H1 (cell line): ENCODE results near the gene ADCY1. TPM values are rescaled to one million over a fixed set of nuclear protein-coding genes. Genes with fewer than 3 reads are reported as not detected.

Experiments
- CTCF ChIA-PET: fragments of 300-600 bp; sonication (Branson Sonifier 250); formaldehyde crosslinking; loops from one replicate; lab custom pipeline; 2021; ENCODE audit not compliant: partially characterized antibody; lab: Charles Lee
- POLR2A ChIA-PET: fragments of 300-600 bp; sonication (Branson Sonifier 250); formaldehyde crosslinking; loops from one replicate; lab custom pipeline; 2021; ENCODE audit warnings: inconsistent platforms; ENCODE audit not compliant: partially characterized antibody; lab: Charles Lee
- DNase-seq, 2 experiments: peaks; one replicate each; pipeline versions ENCODE4 v3.0.0 to v3.0.0-alpha.2; 2010 to 2022; ENCODE audit warnings: low spot score in 2 of 2, low read depth in 1 of 2, mixed read lengths in 1 of 2
- FAIRE-seq: peaks from 2 replicates; lab custom pipeline; 2011; peaks lifted over from hg19 to GRCh38; lab: Jason Lieb, UNC
- H2AFZ ChIP-seq: 2 replicates; pipeline ENCODE4 v1.8.1; 2012; ENCODE audit warnings: low read length, inconsistent platforms
- H2AK5ac ChIP-seq: 2 replicates; pipeline ENCODE4 v1.6.1; 2013; ENCODE audit warnings: low read depth, low read length
- H2BK120ac ChIP-seq: replicated peaks from 2 replicates; pipeline ENCODE3; 2013; ENCODE audit warnings: low read depth, low read length, inconsistent platforms
- H2BK12ac ChIP-seq: 2 replicates; pipeline ENCODE4 v1.6.1; 2013; ENCODE audit warnings: low read depth, low read length
- H2BK15ac ChIP-seq: 2 replicates; pipeline ENCODE4 v1.6.1; 2013; ENCODE audit warnings: low read length
- H2BK20ac ChIP-seq: 2 replicates; pipeline ENCODE4 v1.6.1; 2013; ENCODE audit warnings: low read length
- H2BK5ac ChIP-seq: 2 replicates; pipeline ENCODE4 v1.6.1; 2013; ENCODE audit warnings: low read depth, low read length
- H3K14ac ChIP-seq: 2 replicates; pipeline ENCODE4 v1.6.1; 2013; ENCODE audit warnings: inconsistent platforms; ENCODE audit not compliant: insufficient read length
- H3K18ac ChIP-seq: 2 replicates; pipeline ENCODE4 v1.6.1; 2013; ENCODE audit warnings: low read length; ENCODE audit errors: extremely low read depth
- H3K23ac ChIP-seq: 2 replicates; pipeline ENCODE4 v1.6.1; 2013; ENCODE audit warnings: inconsistent platforms; ENCODE audit not compliant: insufficient read length
- H3K23me2 ChIP-seq: 2 replicates; pipeline ENCODE4 v1.6.1; 2013; ENCODE audit warnings: low read depth, low read length
- H3K27ac ChIP-seq: 2 replicates; pipeline ENCODE4 v1.6.1; 2011; ENCODE audit warnings: low read depth, low read length, inconsistent platforms
- H3K27me3 ChIP-seq, 4 experiments: replicated peaks in 1 of 4; 1 replicate in 1 of 4; 2 replicates in 3 of 4; pipeline versions ENCODE4 v1.6.1 to v1.8.1; 2011 to 2013; ENCODE audit warnings: low read length in 3 of 4, mild to moderate bottlenecking in 3 of 4, inconsistent platforms in 2 of 4, mixed read lengths in 2 of 4, moderate library complexity in 1 of 4; ENCODE audit not compliant: control insufficient read depth in 3 of 4, insufficient read depth in 3 of 4; ENCODE audit errors: extremely low read depth in 1 of 4
- H3K36me3 ChIP-seq, 4 experiments: 2 replicates each; pipeline versions ENCODE4 v1.6.1 to v1.8.1; 2011 to 2013; ENCODE audit warnings: mild to moderate bottlenecking in 4 of 4, low read length in 3 of 4, moderate library complexity in 2 of 4, control low read depth in 1 of 4, inconsistent platforms in 1 of 4; ENCODE audit not compliant: insufficient read depth in 4 of 4, control insufficient read depth in 2 of 4
- H3K4ac ChIP-seq: replicated peaks from 2 replicates; pipeline ENCODE3; 2013; ENCODE audit warnings: low read length, low read depth, mixed read lengths, inconsistent platforms; ENCODE audit not compliant: insufficient read length
- H3K4me1 ChIP-seq, 4 experiments: replicated peaks in 1 of 4; 1 replicate in 1 of 4; 2 replicates in 3 of 4; pipeline versions ENCODE4 v1.6.1 to v1.8.1; 2011 to 2013; ENCODE audit warnings: low read length in 3 of 4, inconsistent platforms in 2 of 4, mixed read lengths in 1 of 4; ENCODE audit not compliant: insufficient read depth in 4 of 4, control insufficient read depth in 3 of 4
- H3K4me2 ChIP-seq, 2 experiments: 2 replicates each; pipeline versions ENCODE4 v1.6.1 to v1.8.1; 2011 to 2013; ENCODE audit warnings: low read depth in 2 of 2, low read length in 2 of 2, control low read depth in 1 of 2, inconsistent platforms in 1 of 2, mild to moderate bottlenecking in 1 of 2; ENCODE audit not compliant: insufficient read depth in 1 of 2
- H3K4me3 ChIP-seq, 4 experiments: fragments of 200-600, 300-600 bp in 1 of 4; sonication (generic), shearing (Covaris generic), sonication (Bioruptor Twin) in 1 of 4; 2 replicates each; pipeline versions ENCODE4 v1.5.1 to v1.8.1; 2011 to 2016; ENCODE audit warnings: low read length in 4 of 4, low read depth in 3 of 4, control low read depth in 2 of 4, inconsistent platforms in 2 of 4, mild to moderate bottlenecking in 2 of 4, mixed read lengths in 1 of 4, moderate library complexity in 1 of 4; ENCODE audit not compliant: insufficient read depth in 2 of 4; ENCODE audit errors: extremely low read depth in 1 of 4
- H3K56ac ChIP-seq: replicated peaks from 2 replicates; pipeline ENCODE3; 2013; ENCODE audit warnings: low read depth, mild to moderate bottlenecking, mixed read lengths, low read length, inconsistent platforms; ENCODE audit not compliant: insufficient read length
- H3K79me1 ChIP-seq: 2 replicates; pipeline ENCODE4 v1.6.1; 2013; ENCODE audit warnings: low read depth, low read length, control low read depth
- H3K79me2 ChIP-seq, 2 experiments: 2 replicates each; pipeline versions ENCODE4 v1.6.1 to v1.8.1; 2012 to 2013; ENCODE audit warnings: low read length in 2 of 2, mild to moderate bottlenecking in 2 of 2, inconsistent platforms in 1 of 2; ENCODE audit not compliant: insufficient read depth in 2 of 2, control insufficient read depth in 1 of 2
- H3K9ac ChIP-seq, 4 experiments: replicated peaks in 1 of 4; 1 replicate in 1 of 4; 2 replicates in 3 of 4; pipeline versions ENCODE4 v1.6.1 to v1.8.1; 2011 to 2013; ENCODE audit warnings: low read depth in 3 of 4, low read length in 3 of 4, control low read depth in 2 of 4, mild to moderate bottlenecking in 2 of 4, moderate library complexity in 2 of 4, inconsistent platforms in 1 of 4; ENCODE audit errors: extremely low read depth in 1 of 4
- H3K9me3 ChIP-seq, 2 experiments: 2 replicates each; pipeline versions ENCODE4 v1.6.1 to v1.8.1; 2012 to 2013; ENCODE audit warnings: mild to moderate bottlenecking in 2 of 2, moderate library complexity in 2 of 2, control low read depth in 1 of 2, inconsistent platforms in 1 of 2, low read depth in 1 of 2, low read length in 1 of 2, mixed read lengths in 1 of 2; ENCODE audit not compliant: insufficient read depth in 2 of 2
- H4K20me1 ChIP-seq, 2 experiments: replicated peaks in 1 of 2; 2 replicates each; pipeline versions ENCODE3 to v1.8.1; 2011 to 2013; ENCODE audit warnings: inconsistent platforms in 2 of 2, low read length in 2 of 2, mild to moderate bottlenecking in 1 of 2; ENCODE audit not compliant: insufficient read depth in 2 of 2, control insufficient read depth in 1 of 2
- H4K5ac ChIP-seq: 2 replicates; pipeline ENCODE4 v1.6.1; 2013; ENCODE audit warnings: low read length, low read depth, mixed read lengths, inconsistent platforms; ENCODE audit not compliant: insufficient read length
- H4K8ac ChIP-seq: 2 replicates; pipeline ENCODE4 v1.8.0; 2013; ENCODE audit warnings: mild to moderate bottlenecking, moderate library complexity, low read length, inconsistent platforms; ENCODE audit not compliant: insufficient read depth; ENCODE audit errors: extremely low read depth
- H4K91ac ChIP-seq: replicated peaks from 2 replicates; pipeline ENCODE3; 2013; ENCODE audit warnings: low read length, mixed read lengths, inconsistent platforms; ENCODE audit not compliant: insufficient read length
- EGR1 ChIP-seq: IDR thresholded peaks from 2 replicates; pipeline ENCODE4 v1.6.1; 2011; ENCODE audit warnings: low read depth, low read length, borderline replicate concordance
- FOSL1 ChIP-seq: IDR thresholded peaks from 2 replicates; pipeline ENCODE4 v1.6.1; 2011; ENCODE audit warnings: mild to moderate bottlenecking, low read depth, low read length, moderate library complexity; ENCODE audit not compliant: insufficient read depth
- GTF2F1 ChIP-seq: IDR thresholded peaks from 2 replicates; pipeline ENCODE4 v1.6.1; 2012; ENCODE audit warnings: low read depth, low read length, improper control_type of control experiment, borderline replicate concordance
- KDM4A ChIP-seq: IDR thresholded peaks from one replicate; pipeline ENCODE4 v1.7.1; 2012; ENCODE audit warnings: low read depth, mild to moderate bottlenecking, moderate library complexity, low read length, inconsistent platforms; ENCODE audit not compliant: severe bottlenecking
- RBBP5 ChIP-seq: IDR thresholded peaks from 2 replicates; pipeline ENCODE4 v1.7.1; 2012; ENCODE audit warnings: low read depth, mild to moderate bottlenecking, inconsistent platforms, low read length, moderate library complexity, borderline replicate concordance
- RNF2 ChIP-seq: fragments of 200-900, 300-1000 bp; sonication (generic); IDR thresholded peaks from 2 replicates; pipeline ENCODE4 v1.7.1; 2016; ENCODE audit warnings: borderline replicate concordance, low read depth, mild to moderate bottlenecking, antibody characterized with exemption, low read length; ENCODE audit not compliant: poor library complexity, severe bottlenecking; ENCODE audit errors: missing control alignments
- RXRA ChIP-seq: IDR thresholded peaks from 2 replicates; pipeline ENCODE4 v1.6.1; 2011; ENCODE audit warnings: low read depth, mild to moderate bottlenecking, low read length, moderate library complexity; ENCODE audit not compliant: insufficient read depth
- SIN3A ChIP-seq, 2 experiments: IDR thresholded peaks in 1 of 2; conservative IDR thresholded peaks in 1 of 2; 2 replicates each; pipeline ENCODE4 v1.6.1; 2011 to 2012; ENCODE audit warnings: low read length in 2 of 2, improper control_type of control experiment in 1 of 2, low read depth in 1 of 2, mild to moderate bottlenecking in 1 of 2
- SIX5 ChIP-seq: IDR thresholded peaks from 2 replicates; pipeline ENCODE4 v1.6.1; 2011; ENCODE audit warnings: mild to moderate bottlenecking, low read depth, low read length
- SP4 ChIP-seq: IDR thresholded peaks from 2 replicates; pipeline ENCODE4 v1.6.1; 2012; ENCODE audit warnings: low read length, inconsistent platforms
- SUZ12 ChIP-seq: fragments of 200-600 bp; sonication (generic); IDR thresholded peaks from 2 replicates; pipeline ENCODE4 v1.6.1; 2012; ENCODE audit warnings: mild to moderate bottlenecking, inconsistent platforms, low read length, moderate library complexity, mixed read lengths
- TCF12 ChIP-seq: IDR thresholded peaks from 2 replicates; pipeline ENCODE4 v1.6.1; 2011; ENCODE audit warnings: low read depth, mild to moderate bottlenecking, low read length
- YY1 ChIP-seq: IDR thresholded peaks from 2 replicates; pipeline ENCODE4 v1.6.1; 2011; ENCODE audit warnings: low read depth, mild to moderate bottlenecking, low read length
- WGBS, 2 experiments: shearing (Covaris generic) in 1 of 2; methylation state at CpG; one replicate each; pipeline versions ENCODE4 v1.1.6 to v1.1.7; 2013 to 2015; ENCODE audit warnings: low lambda C conversion rate in 2 of 2, mixed read lengths in 2 of 2, inconsistent platforms in 1 of 2, low coverage in 1 of 2, missing lambda C conversion rate in 1 of 2; ENCODE audit not compliant: insufficient replicate concordance in 2 of 2, insufficient coverage in 1 of 2, insufficient read length in 1 of 2; ENCODE audit errors: extremely low coverage in 1 of 2, missing lambda C conversion rate in 1 of 2; 5-methylcytosine and 5-hydroxymethylcytosine counted together
- polyA plus RNA-seq, 7 experiments: library from polyadenylated mRNA; depleted of rRNA in 3 of 7; stranded (reverse) in 5 of 7; unstranded in 2 of 7; fragments of >200 nt in 5 of 7; fragments of 200-250 nt in 2 of 7; gene quantifications; 1 replicate in 5 of 7; 2 replicates in 1 of 7; 4 replicates in 1 of 7; pipeline versions ENCODE4 v1.2.1 to v1.2.3, GENCODE V29; 2011 to 2013; ENCODE audit warnings: missing spikeins in 2 of 7, mixed read lengths in 2 of 7
- total RNA-seq: library from RNA; stranded (reverse); fragmentation: NEBNext Ultra II Directional; extraction: Animal tissue kit (Norgen Biotek cat#: 25700); gene quantifications from 2 replicates; pipeline ENCODE4 v1.2.1, GENCODE V29; 2021

The ADCY1 gene
- total and polyA plus RNA-seq, 2 of the 8 experiments (the other 6 are each of a cell fraction or from before 2014, with no cell fraction given) = 7.9 to 26.9 TPM

GRCh38 chr7:45717537-45718235 is 143.5 kb downstream of the ADCY1 start:
- no peaks in the 10 kb centered on the region for H3K79me2 ChIP-seq
- peaks cover 2% of the 10 kb centered on the region; the same call in 1 of the 2 replicates for H3K79me1 ChIP-seq
- 91% methylated on average over 17 of the region's 17 CpGs; no CpG with 5 or more reads in 1 of the 2 experiments for WGBS, 2 experiments
- no peak overlapping the region for H2BK20ac ChIP-seq
- H2BK15ac ChIP-seq = no peak overlapping the region
- no peak overlapping the region for H3K4me2 ChIP-seq
- no peaks in the 10 kb centered on the region for H3K23me2 ChIP-seq
- no peaks in the 10 kb centered on the region; a peak in 1 of 7 replicates for H3K4me1 ChIP-seq
- H4K8ac ChIP-seq = no peak overlapping the region
- DNase-seq (no peak), FAIRE-seq (no peak)
- no peak overlapping the region for H2BK120ac ChIP-seq
- H3K27me3 ChIP-seq = no peaks in the 10 kb centered on the region
- H3K23ac ChIP-seq = no peak overlapping the region
- H4K5ac ChIP-seq = no peak overlapping the region
- no peak overlapping the region for H3K4me3 ChIP-seq
- no peak overlapping the region for H3K9ac ChIP-seq
- H3K27ac ChIP-seq = no peak overlapping the region
- H4K20me1 ChIP-seq = peaks cover 2 to 3% of the 10 kb centered on the region in 2 experiments
- no peak overlapping the region for H2AFZ ChIP-seq
- no peak overlapping the region for H3K18ac ChIP-seq
- H3K4ac ChIP-seq = no peak overlapping the region
- POLR2A ChIA-PET = no interaction called here
- no peaks in the 10 kb centered on the region for H3K9me3 ChIP-seq
- no peak overlapping the region for H2BK5ac ChIP-seq
- H3K56ac ChIP-seq = no peak overlapping the region
- H4K91ac ChIP-seq = no peak overlapping the region
- H2AK5ac ChIP-seq = no peak overlapping the region
- H3K14ac ChIP-seq = no peak overlapping the region
- CTCF ChIA-PET = interaction anchor here (0.6 kb wide), 1 partner anchor 433 kb away, joined by 4 read pairs; no protein-coding TSS in a partner anchor
- no peaks in the 10 kb centered on the region for H3K36me3 ChIP-seq
- H2BK12ac ChIP-seq = no peak overlapping the region
- TF ChIP-seq TCF12 (no peak), SP4 (no peak), SIX5 (no peak), SUZ12 (no peak), RBBP5 (no peak), RNF2 (no peak), EGR1 (no peak), FOSL1 (no peak), YY1 (no peak), RXRA (no peak), SIN3A (conservative IDR thresholded peaks at IDR 0.05 in 1 of 2, IDR thresholded peaks at IDR 0.05 in 1 of 2; ENCODE audit: low read depth in 1 of 2, low read length in 2 of 2) (no peak), KDM4A (no peak), GTF2F1 (no peak)
